ENCODE data around the gene YIF1A. TPM values are rescaled to one million over a fixed set of nuclear protein-coding genes. Genes with fewer than 3 reads are reported as not detected.
A peak's percentile ranks its signal among the peaks of the same experiment; 100 is the strongest.
"Not testable (repeated sequence)": the region's sequence is repeated elsewhere in the genome, so short reads cannot be mapped to it uniquely, and the experiment has no call there.

The YIF1A gene
- total RNA-seq, 1 donor = 182 TPM

DNA sequence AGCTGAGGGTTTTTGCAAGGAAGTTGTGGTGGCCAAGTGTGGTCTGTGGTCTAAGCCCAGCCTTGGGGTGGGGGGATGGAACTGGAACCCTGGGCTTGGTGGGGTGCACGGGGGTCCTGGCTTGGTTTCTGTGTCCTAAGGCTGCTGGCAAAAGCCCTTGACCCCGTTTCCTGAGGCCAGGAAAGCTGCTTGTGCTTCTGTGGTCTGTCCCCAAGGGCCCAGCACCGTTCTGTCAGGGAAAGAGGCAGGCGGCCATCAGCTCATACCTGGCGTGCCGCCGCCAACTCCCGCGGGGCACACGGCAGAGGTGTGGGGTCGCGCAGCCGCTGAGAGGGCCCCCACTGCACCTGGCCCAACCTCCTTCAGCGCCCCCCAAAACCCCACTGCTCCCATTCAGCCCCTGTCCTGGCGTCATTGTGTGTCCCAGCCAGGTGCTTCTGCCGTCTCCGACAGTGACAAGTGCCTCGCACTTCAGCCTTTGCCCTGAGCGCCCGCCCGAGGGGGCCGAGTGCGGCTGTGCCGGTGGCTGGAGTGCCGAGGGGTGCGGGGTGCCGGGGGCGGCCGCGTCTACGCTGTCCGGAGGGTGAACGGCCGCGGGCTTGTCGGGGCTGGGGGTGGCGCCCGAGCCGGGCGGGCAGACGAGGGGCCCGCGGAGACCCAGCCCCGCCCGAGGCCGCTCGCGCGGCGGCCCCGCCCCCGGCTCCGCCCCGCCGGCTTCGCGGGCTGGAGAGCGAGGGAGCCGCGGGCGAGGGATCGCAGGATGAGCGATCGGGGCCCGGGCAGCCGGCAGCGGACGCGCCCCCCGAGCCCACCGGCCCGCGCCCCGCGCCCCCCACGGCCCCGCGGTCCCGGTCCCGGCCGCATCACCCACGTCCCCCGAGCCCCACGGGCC, 11.2 kb downstream of the YIF1A start, which contains the start of gene CNIH2:
Gene CNIH2, plus strand, starts transcription at position 705 of the 892 bp plus-strand sequence. CDS start 282 bp downstream, outside the sequence.
- H3K27ac ChIP-seq (ENCODE audit: low read depth, low read length) = no peak within 1 kb of the TSS
- no peaks in the 10 kb centered on the region for H3K9me3 ChIP-seq (ENCODE audit: low read depth, low read length)
- TF ChIP-seq, protein P1, sequence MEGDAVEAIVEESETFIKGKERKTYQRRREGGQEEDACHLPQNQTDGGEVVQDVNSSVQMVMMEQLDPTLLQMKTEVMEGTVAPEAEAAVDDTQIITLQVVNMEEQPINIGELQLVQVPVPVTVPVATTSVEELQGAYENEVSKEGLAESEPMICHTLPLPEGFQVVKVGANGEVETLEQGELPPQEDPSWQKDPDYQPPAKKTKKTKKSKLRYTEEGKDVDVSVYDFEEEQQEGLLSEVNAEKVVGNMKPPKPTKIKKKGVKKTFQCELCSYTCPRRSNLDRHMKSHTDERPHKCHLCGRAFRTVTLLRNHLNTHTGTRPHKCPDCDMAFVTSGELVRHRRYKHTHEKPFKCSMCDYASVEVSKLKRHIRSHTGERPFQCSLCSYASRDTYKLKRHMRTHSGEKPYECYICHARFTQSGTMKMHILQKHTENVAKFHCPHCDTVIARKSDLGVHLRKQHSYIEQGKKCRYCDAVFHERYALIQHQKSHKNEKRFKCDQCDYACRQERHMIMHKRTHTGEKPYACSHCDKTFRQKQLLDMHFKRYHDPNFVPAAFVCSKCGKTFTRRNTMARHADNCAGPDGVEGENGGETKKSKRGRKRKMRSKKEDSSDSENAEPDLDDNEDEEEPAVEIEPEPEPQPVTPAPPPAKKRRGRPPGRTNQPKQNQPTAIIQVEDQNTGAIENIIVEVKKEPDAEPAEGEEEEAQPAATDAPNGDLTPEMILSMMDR (IDR thresholded peaks at IDR 0.05; ENCODE audit: extremely low read depth, low read depth, low read length) = no peak
- DNase-seq (ENCODE audit: insufficient read length, low spot score, missing footprints) = peak; percentile 98
- no peak within 1 kb of the TSS for H2AFZ ChIP-seq (ENCODE audit: low read length)
- H3K4me2 ChIP-seq (ENCODE audit: insufficient read depth, low read length) = no peak within 1 kb of the TSS
- H3K79me2 ChIP-seq (ENCODE audit: insufficient read depth, low read length) = no peaks in the 10 kb centered on the region
- peaks cover 20% of the 10 kb centered on the region for H4K20me1 ChIP-seq (ENCODE audit: insufficient read depth, low read length)
- H3K4me1 ChIP-seq (ENCODE audit: insufficient read depth, low read length) = peaks cover 3% of the 10 kb centered on the region
- H3K36me3 ChIP-seq (ENCODE audit: insufficient read depth, low read length) = peaks cover 31% of the 10 kb centered on the region
- peaks cover 6% of the 10 kb centered on the region for H3K27me3 ChIP-seq (ENCODE audit: insufficient read depth, low read length)
- peak within 1 kb of the TSS; percentile 37 for H3K4me3 ChIP-seq (ENCODE audit: insufficient read depth, low read length)

DNA sequence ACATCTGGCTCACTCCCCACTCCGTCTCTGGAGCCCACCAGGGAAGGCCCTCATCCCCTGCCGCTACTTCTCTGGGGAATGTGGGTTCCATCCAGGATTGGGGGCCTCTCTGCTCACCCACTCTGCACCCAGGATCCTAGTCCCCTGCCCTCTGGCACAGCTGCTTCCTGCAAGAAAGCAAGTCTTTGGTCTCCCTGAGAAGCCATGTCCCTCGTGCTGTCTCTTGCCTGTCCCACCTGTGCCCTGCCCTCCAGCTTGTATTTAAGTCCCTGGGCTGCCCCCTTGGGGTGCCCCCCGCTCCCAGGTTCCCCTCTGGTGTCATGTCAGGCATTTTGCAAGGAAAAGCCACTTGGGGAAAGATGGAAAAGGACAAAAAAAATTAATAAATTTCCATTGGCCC, 11.9 kb downstream of the YIF1A start:
- H4K20me1 ChIP-seq (ENCODE audit: insufficient read depth, low read length) = peaks cover 25% of the 10 kb centered on the region
- H3K79me2 ChIP-seq (ENCODE audit: insufficient read depth, low read length) = not testable (repeated sequence)
- peaks cover 38% of the 10 kb centered on the region for H3K36me3 ChIP-seq (ENCODE audit: insufficient read depth, low read length)

DNA sequence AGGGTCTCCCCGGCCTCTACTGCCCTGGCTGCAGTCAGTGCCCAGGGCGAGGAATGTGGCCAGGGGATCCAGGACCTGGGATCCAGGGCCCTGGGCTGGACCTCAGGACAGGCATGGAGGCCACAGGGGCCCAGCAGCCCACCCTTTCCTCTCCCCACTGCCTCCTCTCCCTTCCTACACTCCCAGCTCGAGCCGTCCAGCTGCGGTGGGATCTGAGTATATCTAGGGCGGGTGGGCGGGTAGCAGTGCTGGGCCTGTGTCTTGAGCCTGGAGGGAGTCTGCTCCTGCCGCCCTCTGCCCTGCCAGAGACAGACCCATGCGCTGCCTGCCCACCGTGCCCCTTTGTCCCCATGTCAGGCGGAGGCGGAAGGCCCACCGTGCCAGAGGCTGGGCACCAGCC, 12.3 kb downstream of the YIF1A start:
- H3K27me3 ChIP-seq (ENCODE audit: insufficient read depth, low read length); H3K27ac ChIP-seq (ENCODE audit: low read depth, low read length); H3K4me1 ChIP-seq (ENCODE audit: insufficient read depth, low read length); H2AFZ ChIP-seq (ENCODE audit: low read length); DNase-seq (ENCODE audit: insufficient read length, low spot score, missing footprints); H3K4me2 ChIP-seq (ENCODE audit: insufficient read depth, low read length); H3K79me2 ChIP-seq (ENCODE audit: insufficient read depth, low read length); H3K9me3 ChIP-seq (ENCODE audit: low read depth, low read length); H3K4me3 ChIP-seq (ENCODE audit: insufficient read depth, low read length): not testable (repeated sequence)
- Histone ChIP-seq H4K20me1 (ENCODE audit: insufficient read depth, low read length) (peaks cover 23% of the 10 kb centered on the region), H3K36me3 (ENCODE audit: insufficient read depth, low read length) (peaks cover 42% of the 10 kb centered on the region)

More for the DNA sequence above, 11.9 kb downstream of the YIF1A start:
- H3K9me3 ChIP-seq (ENCODE audit: low read depth, low read length); H3K4me3 ChIP-seq (ENCODE audit: insufficient read depth, low read length); DNase-seq (ENCODE audit: insufficient read length, low spot score, missing footprints); H2AFZ ChIP-seq (ENCODE audit: low read length); H3K4me2 ChIP-seq (ENCODE audit: insufficient read depth, low read length); H3K27ac ChIP-seq (ENCODE audit: low read depth, low read length); H3K4me1 ChIP-seq (ENCODE audit: insufficient read depth, low read length); H3K27me3 ChIP-seq (ENCODE audit: insufficient read depth, low read length): not testable (repeated sequence)

- Histone ChIP-seq H3K4me3 (ENCODE audit: insufficient read depth, low read length) (no peak overlapping the region), H3K27me3 (ENCODE audit: insufficient read depth, low read length) (peaks cover 6% of the 10 kb centered on the region), H2AFZ (ENCODE audit: low read length) (no peak overlapping the region), H3K4me1 (ENCODE audit: insufficient read depth, low read length) (no peaks in the 10 kb centered on the region), H3K4me2 (ENCODE audit: insufficient read depth, low read length) (no peak overlapping the region), H3K27ac (ENCODE audit: low read depth, low read length) (no peak overlapping the region), H4K20me1 (ENCODE audit: insufficient read depth, low read length) (peaks cover 26% of the 10 kb centered on the region), H3K36me3 (ENCODE audit: insufficient read depth, low read length) (peaks cover 44% of the 10 kb centered on the region), H3K9me3 (ENCODE audit: low read depth, low read length) (no peaks in the 10 kb centered on the region), H3K79me2 (ENCODE audit: insufficient read depth, low read length) (peaks cover 11% of the 10 kb centered on the region)
- TF ChIP-seq, protein P1 (IDR thresholded peaks at IDR 0.05; ENCODE audit: extremely low read depth, low read depth, low read length) = no peak
- no peak for DNase-seq (ENCODE audit: insufficient read length, low spot score, missing footprints)
Measured at GRCh38 chr11:66275984-66276612, 12.8 kb downstream of the YIF1A start.
